SK-N-SH treated with all-trans-retinoic acid at 6 μM for 48 hours (cell line): ENCODE data around the gene HDAC1.

Source experiments
- ATAC-seq: fragments of 200-7000 bp; cut with Tn5 transposase; 3 replicates; pipeline ENCODE4 v1.9.1; 2020; ENCODE audit warnings: mild to moderate bottlenecking, moderate library complexity
- ARNTL ChIP-seq: fragments of 450-650 bp; formaldehyde crosslinking; IDR thresholded peaks from 2 replicates; pipeline ENCODE4 v1.5.0; 2020; ENCODE audit warnings: low read depth, mild to moderate bottlenecking, moderate library complexity, borderline replicate concordance
- BACH2 ChIP-seq: fragments of 250-450 bp; sonication (Bioruptor Pico); IDR thresholded peaks from 2 replicates; pipeline ENCODE4 v1.9.0; 2021; ENCODE audit warnings: mild to moderate bottlenecking, borderline replicate concordance
- CSDC2 ChIP-seq: fragments of 250-450 bp; sonication (Bioruptor Pico); IDR thresholded peaks from 2 replicates; pipeline ENCODE4 v1.5.0; 2020; ENCODE audit warnings: mild to moderate bottlenecking, moderate library complexity
- ESRRG ChIP-seq: fragments of 250-450 bp; sonication (Bioruptor Pico); IDR thresholded peaks from 2 replicates; pipeline ENCODE4 v1.6.1; 2021; ENCODE audit warnings: mild to moderate bottlenecking
- GLIS3 ChIP-seq: fragments of 250-450 bp; sonication (Bioruptor Pico); IDR thresholded peaks from 2 replicates; pipeline ENCODE4 v1.5.0; 2020; ENCODE audit warnings: mild to moderate bottlenecking, moderate library complexity
- PPARA ChIP-seq: fragments of 250-450 bp; sonication (Bioruptor Pico); IDR thresholded peaks from 2 replicates; pipeline ENCODE4 v1.5.0; 2020; ENCODE audit warnings: mild to moderate bottlenecking, borderline replicate concordance
- RARB ChIP-seq: fragments of 250-450 bp; sonication (Bioruptor Pico); IDR thresholded peaks from 2 replicates; pipeline ENCODE4 v1.8.0; 2021; ENCODE audit warnings: mild to moderate bottlenecking, moderate library complexity
- SNAI2 ChIP-seq: fragments of 250-450 bp; sonication (Bioruptor Pico); IDR thresholded peaks from 2 replicates; pipeline ENCODE4 v1.5.0; 2020; ENCODE audit warnings: mild to moderate bottlenecking, moderate library complexity
- TCF4 ChIP-seq: fragments of 250-450 bp; sonication (Bioruptor Pico); IDR thresholded peaks from 2 replicates; pipeline ENCODE4 v1.8.0; 2021; ENCODE audit warnings: mild to moderate bottlenecking, moderate library complexity, borderline replicate concordance
- TOX ChIP-seq: fragments of 250-450 bp; sonication (Bioruptor Pico); IDR thresholded peaks from 2 replicates; pipeline ENCODE4 v1.8.0; 2021; ENCODE audit warnings: mild to moderate bottlenecking, moderate library complexity, borderline replicate concordance
- ZC3H10 ChIP-seq: fragments of 250-450 bp; sonication (Bioruptor Pico); IDR thresholded peaks from 2 replicates; pipeline ENCODE4 v1.5.1; 2021; ENCODE audit warnings: mild to moderate bottlenecking, moderate library complexity
- ZFP3 ChIP-seq: fragments of 250-450 bp; sonication (Bioruptor Pico); IDR thresholded peaks from 2 replicates; pipeline ENCODE4 v1.5.0; 2020; ENCODE audit warnings: mild to moderate bottlenecking, moderate library complexity
- ZFP30 ChIP-seq: fragments of 450-650 bp; formaldehyde crosslinking; IDR thresholded peaks from 2 replicates; pipeline ENCODE4 v1.5.0; 2022; ENCODE audit warnings: mild to moderate bottlenecking, moderate library complexity
- ZNF565 ChIP-seq: fragments of 450-650 bp; formaldehyde crosslinking; conservative IDR thresholded peaks from 2 replicates; pipeline ENCODE4 v1.5.0; 2020; ENCODE audit warnings: low read depth, mild to moderate bottlenecking, moderate library complexity
- ZNF70 ChIP-seq: fragments of 450-650 bp; formaldehyde crosslinking; IDR thresholded peaks from 2 replicates; pipeline ENCODE4 v1.5.0; 2020; ENCODE audit warnings: mild to moderate bottlenecking, moderate library complexity
- ZNF8 ChIP-seq: fragments of 450-650 bp; formaldehyde crosslinking; IDR thresholded peaks from 2 replicates; pipeline ENCODE4 v1.5.0; 2020; ENCODE audit warnings: mild to moderate bottlenecking, moderate library complexity
- TF ChIP-seq, protein P1 (sequence below): fragments of 250-450 bp; sonication (Bioruptor Pico); IDR thresholded peaks from 2 replicates; pipeline ENCODE4 v1.8.0; 2020; ENCODE audit warnings: mild to moderate bottlenecking, moderate library complexity, borderline replicate concordance
- TF ChIP-seq, protein P2 (sequence below): fragments of 250-450 bp; sonication (Bioruptor Pico); IDR thresholded peaks from 2 replicates; pipeline ENCODE4 v1.5.1; 2020; ENCODE audit warnings: low read depth, mild to moderate bottlenecking, moderate library complexity
- TF ChIP-seq, protein P3 (sequence below): fragments of 250-450 bp; sonication (Bioruptor Pico); IDR thresholded peaks from 2 replicates; pipeline ENCODE4 v1.5.0; 2020; ENCODE audit warnings: mild to moderate bottlenecking, moderate library complexity
- TF ChIP-seq, protein P4 (sequence below): fragments of 250-450 bp; sonication (Bioruptor Pico); IDR thresholded peaks from 2 replicates; pipeline ENCODE4 v1.5.1; 2021; ENCODE audit warnings: mild to moderate bottlenecking, moderate library complexity

The HDAC1 gene

DNA sequence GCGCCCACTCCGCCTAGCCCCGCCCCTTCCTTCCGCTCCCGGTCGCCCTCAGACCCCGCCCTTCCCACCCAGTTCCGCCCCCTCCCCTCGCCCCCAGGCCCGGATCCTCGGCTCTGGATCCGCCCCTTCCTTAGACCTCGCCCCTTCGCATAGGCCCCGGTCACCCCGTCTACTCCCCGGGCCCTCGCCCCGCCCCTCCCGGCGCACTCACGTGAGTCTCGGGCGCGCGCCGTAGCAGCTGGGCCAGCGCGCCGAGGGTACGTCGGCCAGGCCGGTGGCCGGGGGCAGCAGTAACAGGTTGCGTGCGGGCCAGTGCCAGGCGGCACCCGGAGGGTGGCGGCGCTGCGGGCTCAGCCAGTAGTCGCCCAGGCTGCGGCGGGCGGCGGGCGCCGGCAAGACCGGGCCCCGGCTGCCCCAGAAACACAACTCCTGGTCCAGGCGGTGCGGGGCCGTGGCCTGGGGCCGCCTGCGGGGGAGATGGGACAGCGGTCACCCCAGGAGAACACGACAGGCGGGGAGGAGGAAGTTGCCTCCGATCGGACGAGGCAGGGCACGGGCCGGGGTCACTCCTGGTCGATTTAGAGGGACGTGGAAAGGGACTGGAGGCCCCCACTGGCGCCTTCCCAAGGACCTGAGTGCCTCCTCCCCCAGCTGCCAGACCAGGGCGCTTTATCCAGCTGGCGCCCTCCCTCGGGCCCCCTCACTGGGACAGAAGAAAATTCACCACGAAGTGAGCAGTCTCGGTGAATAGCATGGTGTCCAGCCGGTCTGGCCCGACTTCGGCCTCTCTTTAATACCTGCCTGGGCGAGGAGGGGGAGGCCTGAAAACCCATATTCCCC is 59.7 kb downstream of the HDAC1 start (continued):
- TF ChIP-seq ESRRG (CRISPR knock-in tag): no peak

DNA sequence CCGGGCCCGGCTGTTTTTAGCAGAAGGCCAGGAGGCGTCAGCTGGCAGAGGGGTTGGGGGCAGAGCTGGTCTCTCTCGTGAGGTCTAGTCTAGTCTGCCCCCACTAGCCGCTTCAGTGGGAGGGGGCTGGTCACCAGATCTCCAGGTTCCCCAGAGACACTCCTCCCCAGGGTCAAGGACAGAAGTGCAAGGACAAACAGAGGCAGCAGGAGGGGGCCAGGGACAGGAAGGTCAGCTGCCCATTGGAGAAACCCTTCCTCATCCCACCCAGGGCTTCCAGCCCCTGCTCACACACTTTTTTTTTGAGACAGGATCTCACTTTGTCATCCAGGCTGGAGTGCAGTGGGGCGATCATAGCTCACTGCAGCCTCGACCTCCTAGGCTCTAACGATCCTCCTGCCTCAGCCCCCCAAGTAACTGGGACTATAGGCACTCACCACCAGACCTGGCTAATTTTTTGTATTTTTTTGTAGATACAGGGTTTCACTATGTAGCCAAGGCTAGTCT is 60.4 kb downstream of the HDAC1 start:
- ATAC-seq: no peak
- TF ChIP-seq, protein P1, sequence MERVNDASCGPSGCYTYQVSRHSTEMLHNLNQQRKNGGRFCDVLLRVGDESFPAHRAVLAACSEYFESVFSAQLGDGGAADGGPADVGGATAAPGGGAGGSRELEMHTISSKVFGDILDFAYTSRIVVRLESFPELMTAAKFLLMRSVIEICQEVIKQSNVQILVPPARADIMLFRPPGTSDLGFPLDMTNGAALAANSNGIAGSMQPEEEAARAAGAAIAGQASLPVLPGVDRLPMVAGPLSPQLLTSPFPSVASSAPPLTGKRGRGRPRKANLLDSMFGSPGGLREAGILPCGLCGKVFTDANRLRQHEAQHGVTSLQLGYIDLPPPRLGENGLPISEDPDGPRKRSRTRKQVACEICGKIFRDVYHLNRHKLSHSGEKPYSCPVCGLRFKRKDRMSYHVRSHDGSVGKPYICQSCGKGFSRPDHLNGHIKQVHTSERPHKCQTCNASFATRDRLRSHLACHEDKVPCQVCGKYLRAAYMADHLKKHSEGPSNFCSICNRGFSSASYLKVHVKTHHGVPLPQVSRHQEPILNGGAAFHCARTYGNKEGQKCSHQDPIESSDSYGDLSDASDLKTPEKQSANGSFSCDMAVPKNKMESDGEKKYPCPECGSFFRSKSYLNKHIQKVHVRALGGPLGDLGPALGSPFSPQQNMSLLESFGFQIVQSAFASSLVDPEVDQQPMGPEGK: no peak
- TF ChIP-seq ZNF70: no peak
- TF ChIP-seq, protein P2, sequence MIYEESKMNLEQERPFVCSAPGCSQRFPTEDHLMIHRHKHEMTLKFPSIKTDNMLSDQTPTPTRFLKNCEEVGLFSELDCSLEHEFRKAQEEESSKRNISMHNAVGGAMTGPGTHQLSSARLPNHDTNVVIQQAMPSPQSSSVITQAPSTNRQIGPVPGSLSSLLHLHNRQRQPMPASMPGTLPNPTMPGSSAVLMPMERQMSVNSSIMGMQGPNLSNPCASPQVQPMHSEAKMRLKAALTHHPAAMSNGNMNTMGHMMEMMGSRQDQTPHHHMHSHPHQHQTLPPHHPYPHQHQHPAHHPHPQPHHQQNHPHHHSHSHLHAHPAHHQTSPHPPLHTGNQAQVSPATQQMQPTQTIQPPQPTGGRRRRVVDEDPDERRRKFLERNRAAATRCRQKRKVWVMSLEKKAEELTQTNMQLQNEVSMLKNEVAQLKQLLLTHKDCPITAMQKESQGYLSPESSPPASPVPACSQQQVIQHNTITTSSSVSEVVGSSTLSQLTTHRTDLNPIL (CRISPR knock-in tag): no peak
- TF ChIP-seq SNAI2 (CRISPR knock-in tag): no peak
- TF ChIP-seq ARNTL (CRISPR knock-in tag): no peak
- no peak for TF ChIP-seq TCF4
- TF ChIP-seq, protein P3, sequence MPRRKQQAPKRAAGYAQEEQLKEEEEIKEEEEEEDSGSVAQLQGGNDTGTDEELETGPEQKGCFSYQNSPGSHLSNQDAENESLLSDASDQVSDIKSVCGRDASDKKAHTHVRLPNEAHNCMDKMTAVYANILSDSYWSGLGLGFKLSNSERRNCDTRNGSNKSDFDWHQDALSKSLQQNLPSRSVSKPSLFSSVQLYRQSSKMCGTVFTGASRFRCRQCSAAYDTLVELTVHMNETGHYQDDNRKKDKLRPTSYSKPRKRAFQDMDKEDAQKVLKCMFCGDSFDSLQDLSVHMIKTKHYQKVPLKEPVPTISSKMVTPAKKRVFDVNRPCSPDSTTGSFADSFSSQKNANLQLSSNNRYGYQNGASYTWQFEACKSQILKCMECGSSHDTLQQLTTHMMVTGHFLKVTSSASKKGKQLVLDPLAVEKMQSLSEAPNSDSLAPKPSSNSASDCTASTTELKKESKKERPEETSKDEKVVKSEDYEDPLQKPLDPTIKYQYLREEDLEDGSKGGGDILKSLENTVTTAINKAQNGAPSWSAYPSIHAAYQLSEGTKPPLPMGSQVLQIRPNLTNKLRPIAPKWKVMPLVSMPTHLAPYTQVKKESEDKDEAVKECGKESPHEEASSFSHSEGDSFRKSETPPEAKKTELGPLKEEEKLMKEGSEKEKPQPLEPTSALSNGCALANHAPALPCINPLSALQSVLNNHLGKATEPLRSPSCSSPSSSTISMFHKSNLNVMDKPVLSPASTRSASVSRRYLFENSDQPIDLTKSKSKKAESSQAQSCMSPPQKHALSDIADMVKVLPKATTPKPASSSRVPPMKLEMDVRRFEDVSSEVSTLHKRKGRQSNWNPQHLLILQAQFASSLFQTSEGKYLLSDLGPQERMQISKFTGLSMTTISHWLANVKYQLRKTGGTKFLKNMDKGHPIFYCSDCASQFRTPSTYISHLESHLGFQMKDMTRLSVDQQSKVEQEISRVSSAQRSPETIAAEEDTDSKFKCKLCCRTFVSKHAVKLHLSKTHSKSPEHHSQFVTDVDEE (CRISPR knock-in tag): no peak
- no peak for TF ChIP-seq ZNF8
- TF ChIP-seq ZFP30 (CRISPR knock-in tag): no peak
- TF ChIP-seq GLIS3 (CRISPR knock-in tag): no peak
- TF ChIP-seq, protein P4, sequence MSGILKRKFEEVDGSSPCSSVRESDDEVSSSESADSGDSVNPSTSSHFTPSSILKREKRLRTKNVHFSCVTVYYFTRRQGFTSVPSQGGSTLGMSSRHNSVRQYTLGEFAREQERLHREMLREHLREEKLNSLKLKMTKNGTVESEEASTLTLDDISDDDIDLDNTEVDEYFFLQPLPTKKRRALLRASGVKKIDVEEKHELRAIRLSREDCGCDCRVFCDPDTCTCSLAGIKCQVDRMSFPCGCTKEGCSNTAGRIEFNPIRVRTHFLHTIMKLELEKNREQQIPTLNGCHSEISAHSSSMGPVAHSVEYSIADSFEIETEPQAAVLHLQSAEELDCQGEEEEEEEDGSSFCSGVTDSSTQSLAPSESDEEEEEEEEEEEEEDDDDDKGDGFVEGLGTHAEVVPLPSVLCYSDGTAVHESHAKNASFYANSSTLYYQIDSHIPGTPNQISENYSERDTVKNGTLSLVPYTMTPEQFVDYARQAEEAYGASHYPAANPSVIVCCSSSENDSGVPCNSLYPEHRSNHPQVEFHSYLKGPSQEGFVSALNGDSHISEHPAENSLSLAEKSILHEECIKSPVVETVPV: no peak
- no peak for TF ChIP-seq BACH2 (CRISPR knock-in tag)
- TF ChIP-seq RARB: no peak
- no peak for TF ChIP-seq ESRRG (CRISPR knock-in tag)
- TF ChIP-seq TOX (CRISPR knock-in tag): no peak
- TF ChIP-seq ZNF565 (CRISPR knock-in tag): no peak
- no peak for TF ChIP-seq PPARA (CRISPR knock-in tag)
- TF ChIP-seq ZC3H10 (CRISPR knock-in tag): no peak
- TF ChIP-seq ZFP3 (CRISPR knock-in tag): no peak

DNA sequence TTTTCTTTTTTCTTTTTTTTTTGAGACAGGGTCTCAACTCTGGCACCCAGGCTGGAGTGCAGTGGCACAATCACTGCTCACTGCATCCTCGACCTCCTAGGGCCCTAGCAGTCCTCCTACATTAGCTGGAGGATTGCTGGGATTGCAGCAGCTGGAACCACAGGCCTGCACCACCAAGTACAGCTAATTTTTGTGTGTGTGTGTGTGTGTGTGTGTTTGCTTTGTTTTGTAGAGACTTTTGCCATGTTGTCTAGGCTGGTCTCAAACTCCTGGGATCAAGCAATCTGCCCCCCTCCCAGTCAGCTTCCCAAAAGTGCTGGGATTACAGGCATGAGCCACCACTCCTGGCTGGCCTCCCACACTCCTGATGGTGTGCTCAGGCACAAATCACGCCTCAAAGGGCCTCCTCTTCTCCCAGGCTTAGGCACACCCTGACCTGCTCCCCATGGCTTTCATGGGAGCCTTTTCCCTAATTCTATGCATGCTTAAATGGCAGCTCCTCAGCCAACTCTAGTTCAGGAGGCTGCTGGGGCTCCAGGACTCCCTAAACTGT is 61.0 kb downstream of the HDAC1 start:
- no peak for ATAC-seq
- no peak for TF ChIP-seq CSDC2 (CRISPR knock-in tag)
- no peak for TF ChIP-seq TOX (CRISPR knock-in tag)
- TF ChIP-seq, protein P3 (CRISPR knock-in tag): no peak
- no peak for TF ChIP-seq ZNF565 (CRISPR knock-in tag)
- TF ChIP-seq, protein P4: no peak
